HEK293 (cell line): ENCODE results near the gene SPRN.

ENCODE experiments used
- CTCF ChIA-PET: fragments of 350-600 bp; formaldehyde crosslinking; extraction: SDS; loops from one replicate; lab custom pipeline; 2021; ENCODE audit warnings: antibody characterized with exemption; lab: Yijun Ruan, JAX
- POLR2A ChIA-PET: fragments of 300-600 bp; formaldehyde crosslinking; extraction: SDS; loops from one replicate; lab custom pipeline; 2020; ENCODE audit warnings: antibody characterized with exemption, inconsistent platforms; lab: Yijun Ruan, JAX
- H3K27ac ChIP-seq: fragments of 200-500 bp; sonication (Bioruptor generic); 2 replicates; pipeline ENCODE4 v1.5.1; 2014; ENCODE audit warnings: low read depth, low read length, control low read depth, inconsistent platforms; ENCODE audit errors: extremely low read depth
- H3K36me3 ChIP-seq, 2 experiments: fragments of 200-500 bp in 1 of 2; sonication (Bioruptor generic) in 1 of 2; 1 replicate in 1 of 2; 2 replicates in 1 of 2; pipeline ENCODE4 v1.5.1; 2014 to 2017; ENCODE audit warnings: inconsistent platforms in 2 of 2, low read length in 2 of 2; ENCODE audit not compliant: control insufficient read depth in 2 of 2, insufficient read depth in 1 of 2
- H3K4me1 ChIP-seq: fragments of 200-500 bp; sonication (Bioruptor generic); 2 replicates; pipeline ENCODE4 v1.5.1; 2014; ENCODE audit warnings: mild to moderate bottlenecking, low read length, inconsistent platforms; ENCODE audit not compliant: control insufficient read depth, insufficient read depth
- H3K4me3 ChIP-seq: 2 replicates; pipeline ENCODE4 v1.5.1; 2011; ENCODE audit warnings: low read depth, mild to moderate bottlenecking, control low read depth, low read length, moderate library complexity
- H3K9me3 ChIP-seq: fragments of 200-500 bp; sonication (Bioruptor generic); 2 replicates; pipeline ENCODE4 v1.5.1; 2014; ENCODE audit warnings: low read depth, low read length, inconsistent platforms; ENCODE audit not compliant: control insufficient read depth, insufficient read depth
- KLF8 ChIP-seq: fragments of 450-650 bp; formaldehyde crosslinking; IDR thresholded peaks from 2 replicates; pipeline ENCODE4 v1.5.1; 2016; ENCODE audit warnings: missing biosample characterization, missing genetic modification characterization
- PATZ1 ChIP-seq: fragments of 450-650 bp; formaldehyde crosslinking; IDR thresholded peaks from 2 replicates; pipeline ENCODE4 v1.5.1; 2016; ENCODE audit warnings: missing biosample characterization, missing genetic modification characterization
- PRDM1 ChIP-seq: fragments of 450-650 bp; formaldehyde crosslinking; IDR thresholded peaks from 2 replicates; pipeline ENCODE4; 2016; ENCODE audit warnings: missing biosample characterization, missing genetic modification characterization
- SP3 ChIP-seq: fragments of 450-650 bp; formaldehyde crosslinking; IDR thresholded peaks from 2 replicates; pipeline ENCODE4 v1.5.1; 2016; ENCODE audit warnings: missing biosample characterization, missing genetic modification characterization
- YY2 ChIP-seq: fragments of 450-650 bp; formaldehyde crosslinking; IDR thresholded peaks from 2 replicates; pipeline ENCODE4 v1.5.1; 2016; ENCODE audit warnings: missing biosample characterization, missing genetic modification characterization
- ZBTB17 ChIP-seq: fragments of 450-650 bp; formaldehyde crosslinking; IDR thresholded peaks from 2 replicates; pipeline ENCODE4 v1.5.1; 2016; ENCODE audit warnings: missing biosample characterization, missing genetic modification characterization
- ZNF121 ChIP-seq: fragments of 450-650 bp; formaldehyde crosslinking; IDR thresholded peaks from 2 replicates; pipeline ENCODE4 v1.5.1; 2016; ENCODE audit warnings: missing biosample characterization, missing genetic modification characterization
- ZNF19 ChIP-seq: fragments of 450-650 bp; formaldehyde crosslinking; IDR thresholded peaks from 2 replicates; pipeline ENCODE4; 2016; ENCODE audit warnings: missing biosample characterization, missing genetic modification characterization, low read depth
- ZNF518A ChIP-seq: fragments of 450-650 bp; formaldehyde crosslinking; conservative IDR thresholded peaks from 2 replicates; pipeline ENCODE4 v1.5.1; 2016; ENCODE audit warnings: low read depth, missing biosample characterization, missing genetic modification characterization
- ZNF585B ChIP-seq: fragments of 450-650 bp; formaldehyde crosslinking; IDR thresholded peaks from 2 replicates; pipeline ENCODE4 v1.5.1; 2016; ENCODE audit warnings: missing biosample characterization, missing genetic modification characterization
- ZNF596 ChIP-seq: fragments of 450-650 bp; IDR thresholded peaks from 2 replicates; pipeline ENCODE4 v1.5.0; 2018; ENCODE audit warnings: missing biosample characterization, mild to moderate bottlenecking, missing genetic modification characterization, moderate library complexity
- ZNF629 ChIP-seq: fragments of 450-650 bp; formaldehyde crosslinking; IDR thresholded peaks from 2 replicates; pipeline ENCODE4 v1.5.1; 2017; ENCODE audit warnings: missing biosample characterization, missing genetic modification characterization
- ZNF639 ChIP-seq: fragments of 450-650 bp; formaldehyde crosslinking; IDR thresholded peaks from 2 replicates; pipeline ENCODE4 v1.5.1; 2016; ENCODE audit warnings: missing biosample characterization, missing genetic modification characterization
- ZNF654 ChIP-seq: fragments of 450-650 bp; formaldehyde crosslinking; IDR thresholded peaks from 2 replicates; pipeline ENCODE4 v1.5.1; 2016; ENCODE audit warnings: low read depth, missing biosample characterization, missing genetic modification characterization

Gene SPRN

GRCh38 chr10:133391249-133391635 lies 33.2 kb downstream of the SPRN start:
- TF ChIP-seq ZNF19 (tag by site-specific recombination), result no peak
- no peak for TF ChIP-seq ZNF596
- no peak for TF ChIP-seq ZNF654
- Histone ChIP-seq H3K4me1 (0 out of 2 replicates have a peak, but pooled peaks cover 2% of the 10 kb centered on the region), H3K36me3 (peaks cover 0 to 10% of the 10 kb centered on the region in 2 experiments; a peak in 1 of 3 replicates), H3K9me3 (no peaks in the 10 kb centered on the region), H3K4me3 (no peak overlapping the region), H3K27ac (no peak overlapping the region)
- POLR2A ChIA-PET, result interaction anchor here (1.4 kb wide), 1 partner anchor 18 kb away, joined by 3 read pairs; no protein-coding TSS in a partner anchor
- CTCF ChIA-PET, result interaction anchor here (1.0 kb wide), 1 partner anchor 62 kb away, joined by 4 read pairs; no protein-coding TSS in a partner anchor

GRCh38 chr10:133390597-133391248 lies 33.7 kb downstream of the SPRN start:
- POLR2A ChIA-PET, result interaction anchor here (1.4 kb wide), 1 partner anchor 17 kb away, joined by 3 read pairs; no protein-coding TSS in a partner anchor
- no peak overlapping the region for H3K27ac ChIP-seq
- H3K9me3 ChIP-seq, result no peaks in the 10 kb centered on the region
- H3K36me3 ChIP-seq, result peaks cover 0 to 5% of the 10 kb centered on the region in 2 experiments; a peak in 1 of 3 replicates
- CTCF ChIA-PET, result interaction anchor here (1.0 kb wide), 1 partner anchor 62 kb away, joined by 4 read pairs; no protein-coding TSS in a partner anchor
- TF ChIP-seq KLF8 (tag by site-specific recombination), result no peak
- TF ChIP-seq PRDM1 (tag by site-specific recombination), result no peak
- TF ChIP-seq ZNF585B (tag by site-specific recombination), result no peak
- no peak overlapping the region for H3K4me3 ChIP-seq
- H3K4me1 ChIP-seq, result 0 out of 2 replicates have a peak, but pooled peaks cover 2% of the 10 kb centered on the region

- ChIA-PET CTCF (no interaction called here), POLR2A (interaction anchor here (0.6 kb wide), 1 partner anchor 13 kb away, joined by 3 read pairs; no protein-coding TSS in a partner anchor)
- Histone ChIP-seq H3K4me1 (0 out of 2 replicates have a peak, but pooled peaks cover 2% of the 10 kb centered on the region), H3K36me3 (peaks cover 0 to 4% of the 10 kb centered on the region in 2 experiments; a peak in 1 of 3 replicates), H3K27ac (no peak overlapping the region), H3K4me3 (no peak overlapping the region), H3K9me3 (no peaks in the 10 kb centered on the region)
- TF ChIP-seq ZNF121 (tag by site-specific recombination), result no peak
These were observed 35.2 kb downstream of the SPRN start for GRCh38 chr10:133388973-133389818.

- Histone ChIP-seq H3K27ac (no peak overlapping the region), H3K9me3 (no peaks in the 10 kb centered on the region), H3K36me3 (peaks cover 0 to 7% of the 10 kb centered on the region in 2 experiments; a peak in 1 of 3 replicates), H3K4me1 (0 out of 2 replicates have a peak, but pooled peaks cover 2% of the 10 kb centered on the region), H3K4me3 (no peak overlapping the region)
- ChIA-PET POLR2A (interaction anchor here (0.6 to 1.2 kb wide), 3 partner anchors 10 to 15 kb away, joined by 3 read pairs; partner anchors contain the start of gene ECHS1), CTCF (interaction anchor here (2.6 kb wide), 1 partner anchor 59 kb away, joined by 12 read pairs; no protein-coding TSS in a partner anchor)
- 0 out of 2 replicates have a peak, but pooled peaks have one; percentile 15 for TF ChIP-seq ZNF629 (tag by site-specific recombination)
- peak; percentile 76 for TF ChIP-seq ZNF518A (tag by site-specific recombination)
- peak; percentile 52; the same call in 1 of the 2 replicates for TF ChIP-seq ZBTB17 (tag by site-specific recombination)
- peak; percentile 61; the same call in 1 of the 2 replicates for TF ChIP-seq YY2 (tag by site-specific recombination)
- TF ChIP-seq ZNF639 (tag by site-specific recombination), result peak; percentile 44; the same call in 1 of the 2 replicates
- TF ChIP-seq SP3, result peak; percentile 32; the same call in 1 of the 2 replicates
- TF ChIP-seq PATZ1 (tag by site-specific recombination), result peak; percentile 53; the same call in 1 of the 2 replicates
These were observed 36.0 kb downstream of the SPRN start for GRCh38 chr10:133388236-133388972.
